HG02610 (cell line): ENCODE measurements around the gene NKAPL.

Experiments used
- ATAC-seq: cut with Tn5 transposase; IDR thresholded peaks from one replicate; pipeline ENCODE4 v1.9.1; 2021; ENCODE audit warnings: mild to moderate bottlenecking, moderate library complexity; ENCODE audit not compliant: unreplicated experiment

The NKAPL gene

DNA sequence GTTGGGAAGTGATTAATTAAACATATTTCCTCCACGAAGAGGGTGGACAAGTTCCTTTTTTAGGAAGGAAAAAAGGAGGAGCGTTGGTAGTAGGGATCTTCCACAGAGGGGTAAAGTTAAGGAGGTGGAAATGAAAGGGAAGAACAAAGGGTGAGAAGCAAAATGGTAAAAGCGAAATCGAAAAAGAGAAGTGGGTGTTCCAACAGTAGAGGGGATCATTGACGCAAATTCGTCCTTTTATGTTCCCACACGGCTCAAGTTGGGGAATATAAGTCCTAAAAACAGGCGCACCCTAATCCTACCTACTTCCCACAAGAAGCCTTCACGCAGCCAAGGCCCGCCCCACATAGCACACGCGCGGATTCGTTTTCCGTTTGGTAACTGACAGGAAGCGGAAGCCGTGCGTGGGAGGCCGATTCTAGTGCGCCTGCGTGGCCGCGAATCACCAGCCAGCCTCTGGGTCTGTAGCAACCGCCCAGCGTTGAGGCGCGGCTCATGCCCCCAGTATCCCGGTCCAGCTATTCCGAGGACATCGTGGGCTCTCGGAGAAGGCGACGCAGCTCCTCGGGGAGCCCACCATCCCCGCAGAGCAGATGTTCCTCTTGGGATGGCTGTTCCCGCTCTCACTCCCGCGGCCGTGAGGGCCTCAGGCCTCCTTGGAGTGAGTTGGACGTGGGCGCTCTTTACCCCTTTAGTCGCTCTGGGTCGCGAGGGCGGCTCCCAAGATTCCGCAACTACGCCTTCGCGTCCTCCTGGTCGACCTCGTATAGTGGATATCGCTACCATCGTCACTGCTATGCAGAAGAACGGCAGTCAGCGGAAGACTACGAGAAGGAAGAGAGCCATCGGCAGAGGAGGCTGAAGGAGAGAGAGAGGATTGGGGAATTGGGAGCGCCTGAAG lies at the start of gene NKAPL:
Gene NKAPL (plus strand): TSS at position 421 of the 901 bp plus-strand sequence. CDS start 75 bp downstream, at position 496.
- no peak for ATAC-seq

DNA sequence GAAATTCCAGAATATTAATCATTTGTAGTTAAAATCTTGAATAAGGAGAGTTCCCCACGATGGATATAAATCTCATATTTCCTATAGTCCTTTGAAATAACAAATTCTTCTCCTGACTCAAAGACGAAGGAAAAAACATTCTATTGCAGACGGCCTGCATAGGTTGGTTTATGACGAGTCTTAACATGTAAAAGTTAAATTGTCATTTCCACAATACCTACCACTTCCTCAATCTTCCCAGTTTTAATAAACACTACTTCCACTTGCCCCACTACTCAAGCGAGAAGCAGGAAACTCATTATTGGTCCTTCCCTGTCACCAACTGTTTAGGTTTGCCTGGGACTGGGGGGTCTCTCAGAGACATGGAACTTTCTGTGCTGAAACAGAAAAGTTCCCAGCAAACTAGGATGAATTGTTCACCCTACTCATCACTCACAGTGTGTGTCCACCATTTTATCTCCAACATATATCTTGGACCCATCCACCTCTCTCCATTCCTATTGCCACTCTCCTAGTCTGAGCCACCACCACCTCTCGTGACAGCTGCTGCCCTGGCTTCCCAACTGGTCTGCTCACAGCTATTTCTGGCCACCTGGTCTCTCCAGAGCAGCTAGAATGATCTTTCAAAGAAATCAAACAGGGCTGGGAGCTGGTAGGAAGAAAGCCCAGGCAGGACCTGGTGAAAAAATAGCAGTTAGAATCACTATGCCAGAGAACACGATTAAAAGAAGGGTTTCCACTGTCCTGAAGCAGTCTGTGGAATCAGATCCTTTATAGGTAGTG lies 49.2 kb upstream of the NKAPL start:
- no peak for ATAC-seq

DNA sequence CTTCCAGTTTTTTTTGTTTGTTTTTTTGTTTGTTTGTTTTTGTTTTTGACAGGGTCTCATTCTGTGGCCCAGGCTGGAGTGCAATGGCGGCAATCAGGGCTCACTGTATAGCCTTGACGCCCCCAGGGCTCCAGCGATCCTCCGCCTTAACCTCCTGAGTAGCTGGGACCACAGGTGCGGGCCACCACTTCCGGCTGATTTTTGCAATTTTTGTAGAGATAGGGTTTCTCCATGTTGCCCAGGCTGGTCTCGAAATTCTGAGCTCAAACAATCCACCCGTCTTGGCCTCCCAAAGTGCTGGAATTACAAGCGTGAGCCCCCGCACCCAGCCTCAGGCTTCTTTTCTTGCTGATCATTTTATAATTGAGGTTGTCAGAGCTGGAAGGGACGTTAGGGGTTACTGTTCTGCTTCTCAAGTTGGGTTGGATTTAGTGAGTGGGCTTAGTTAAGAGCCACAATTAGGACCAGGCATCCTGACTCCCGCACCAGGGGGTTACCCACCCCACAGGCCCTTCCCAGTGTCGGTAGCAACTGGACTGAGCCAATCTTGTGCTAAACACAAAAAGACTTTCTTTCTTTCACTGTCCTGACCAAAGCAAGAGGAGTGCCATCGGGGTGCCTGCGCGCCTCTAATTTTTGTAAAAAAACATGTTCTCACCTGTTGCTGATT lies 47.1 kb upstream of the NKAPL start:
- peak; percentile 30 for ATAC-seq

DNA sequence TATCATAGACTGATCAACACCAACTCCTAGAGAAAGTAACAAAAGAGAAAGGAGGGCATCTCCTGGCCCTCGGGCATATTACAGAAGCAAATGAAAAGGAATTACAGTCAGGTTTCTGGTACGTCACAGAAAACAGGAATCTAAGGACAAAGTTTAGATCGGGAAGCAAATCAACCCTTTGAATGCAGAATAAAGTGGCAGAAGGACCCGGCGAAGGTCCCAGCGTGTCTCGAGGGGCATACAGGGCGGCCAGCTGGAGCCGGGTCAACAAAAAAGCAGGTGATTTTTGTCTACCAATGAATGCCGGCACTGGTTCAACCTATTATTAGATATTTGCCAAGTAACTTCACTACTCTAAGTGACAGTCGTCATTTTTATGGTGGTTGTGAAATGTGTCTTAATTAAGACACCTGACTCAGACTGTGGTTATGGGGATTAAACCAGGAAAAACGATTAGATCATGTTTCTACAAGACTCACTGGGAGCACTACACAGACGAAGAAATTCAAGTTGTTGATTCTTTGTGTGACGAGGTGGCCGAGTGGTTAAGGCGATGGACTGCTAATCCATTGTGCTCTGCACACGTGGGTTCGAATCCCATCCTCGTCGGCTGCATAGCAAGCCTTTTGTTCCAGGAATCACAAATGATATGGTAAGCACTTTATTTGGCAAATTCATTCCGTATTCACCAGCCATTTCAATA lies 46.4 kb upstream of the NKAPL start:
- peak; percentile 64 for ATAC-seq

DNA sequence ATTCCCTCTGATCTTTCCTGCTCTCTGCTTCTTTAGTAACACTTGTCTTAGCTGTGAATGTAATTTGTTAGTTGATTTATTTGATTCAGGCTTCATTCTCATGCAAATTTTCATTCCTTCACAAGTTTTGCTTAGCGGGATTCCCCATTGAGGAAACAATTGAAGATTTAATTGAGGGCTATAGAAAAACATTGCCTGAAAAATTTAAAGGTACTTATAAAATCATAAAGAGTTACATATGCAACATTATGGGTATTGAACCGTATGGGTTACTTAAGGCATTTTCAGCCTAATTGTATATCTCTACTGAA lies 45.9 kb upstream of the NKAPL start:
- ATAC-seq: no peak

DNA sequence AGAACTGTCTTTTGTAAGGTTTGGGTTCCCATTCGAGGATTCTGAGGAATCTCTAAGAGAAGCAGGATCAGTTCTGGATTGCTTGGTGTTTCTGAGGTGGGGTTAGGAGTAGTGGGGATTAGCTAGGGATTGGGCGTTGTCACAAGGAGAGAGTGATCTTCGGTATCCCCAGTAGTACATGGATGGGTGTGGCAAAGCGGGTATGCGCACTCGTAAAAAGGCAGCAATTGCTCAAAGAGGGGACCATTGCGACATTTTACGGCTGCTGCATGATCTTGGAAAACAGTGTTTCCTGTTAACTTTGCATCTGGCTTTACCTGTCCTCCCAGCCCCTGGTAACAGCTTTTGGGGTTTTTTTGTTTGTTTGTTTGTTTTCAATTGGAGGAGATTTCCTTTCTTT lies 43.7 kb upstream of the NKAPL start:
- ATAC-seq: no peak

DNA sequence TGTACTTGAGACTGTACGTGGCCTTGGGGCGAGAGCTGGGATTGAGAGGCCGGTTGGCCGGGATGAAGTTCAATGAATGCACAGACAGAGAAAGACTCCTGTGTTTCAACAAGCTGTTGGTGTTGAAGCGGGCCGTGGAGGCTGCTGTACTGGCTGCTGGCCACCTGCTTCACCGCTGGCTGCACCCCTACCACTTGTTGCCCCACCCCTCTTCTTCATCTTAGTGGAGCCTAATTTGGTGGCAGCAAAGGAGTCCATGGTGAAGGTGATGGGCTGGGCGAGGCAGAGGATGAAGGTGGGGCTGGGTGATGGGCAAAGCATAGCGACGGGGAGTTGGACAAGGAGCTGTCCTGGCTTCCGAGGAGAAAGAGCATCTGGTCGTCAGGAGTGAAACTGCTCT lies 41.2 kb upstream of the NKAPL start:
- ATAC-seq: no peak

DNA sequence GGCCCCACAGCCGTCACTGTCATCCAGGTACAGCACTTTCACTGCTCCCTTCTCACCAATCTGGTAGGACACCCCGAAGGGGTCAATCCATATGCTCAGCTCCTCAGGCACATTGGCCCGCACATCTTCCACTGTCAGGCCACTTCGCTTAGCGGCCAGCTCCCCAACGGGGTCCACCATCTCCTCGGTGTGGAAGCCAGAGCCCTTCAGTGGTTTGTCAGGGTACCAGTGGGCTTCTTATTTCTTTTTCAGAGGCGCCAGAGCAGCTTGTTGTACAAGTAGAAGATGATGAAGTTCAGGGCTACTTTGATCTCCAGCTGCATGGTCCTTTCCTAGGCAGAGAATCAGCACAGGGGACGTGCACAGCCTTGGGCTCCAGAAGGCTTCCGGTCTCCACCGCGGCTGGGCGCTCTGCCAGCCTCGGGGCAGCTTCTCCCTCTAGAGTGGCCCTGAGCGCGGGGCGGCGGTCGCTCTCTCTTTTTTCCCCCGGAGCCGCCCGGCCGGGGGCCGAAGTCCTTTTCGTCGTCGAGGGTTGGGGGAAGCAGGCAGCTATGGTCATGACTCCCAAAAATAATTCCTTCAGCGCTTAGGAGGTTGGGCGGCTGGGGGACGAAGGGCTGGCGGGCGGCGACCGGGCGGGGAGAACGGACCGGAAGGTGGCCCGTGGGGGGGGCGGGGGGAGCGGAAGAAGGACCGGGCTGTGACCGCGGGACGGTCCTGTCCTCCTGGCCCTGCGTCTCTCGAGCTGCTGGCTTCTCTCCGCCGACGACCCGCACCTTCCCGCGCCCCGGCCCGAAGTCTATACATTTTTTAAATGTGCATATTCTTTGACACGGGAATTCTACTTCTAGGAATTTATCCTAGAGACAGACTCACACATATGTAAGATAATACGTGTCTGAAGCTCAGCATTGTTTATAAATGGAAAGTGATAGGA lies 40.5 kb upstream of the NKAPL start:
- ATAC-seq: peak; percentile 62

DNA sequence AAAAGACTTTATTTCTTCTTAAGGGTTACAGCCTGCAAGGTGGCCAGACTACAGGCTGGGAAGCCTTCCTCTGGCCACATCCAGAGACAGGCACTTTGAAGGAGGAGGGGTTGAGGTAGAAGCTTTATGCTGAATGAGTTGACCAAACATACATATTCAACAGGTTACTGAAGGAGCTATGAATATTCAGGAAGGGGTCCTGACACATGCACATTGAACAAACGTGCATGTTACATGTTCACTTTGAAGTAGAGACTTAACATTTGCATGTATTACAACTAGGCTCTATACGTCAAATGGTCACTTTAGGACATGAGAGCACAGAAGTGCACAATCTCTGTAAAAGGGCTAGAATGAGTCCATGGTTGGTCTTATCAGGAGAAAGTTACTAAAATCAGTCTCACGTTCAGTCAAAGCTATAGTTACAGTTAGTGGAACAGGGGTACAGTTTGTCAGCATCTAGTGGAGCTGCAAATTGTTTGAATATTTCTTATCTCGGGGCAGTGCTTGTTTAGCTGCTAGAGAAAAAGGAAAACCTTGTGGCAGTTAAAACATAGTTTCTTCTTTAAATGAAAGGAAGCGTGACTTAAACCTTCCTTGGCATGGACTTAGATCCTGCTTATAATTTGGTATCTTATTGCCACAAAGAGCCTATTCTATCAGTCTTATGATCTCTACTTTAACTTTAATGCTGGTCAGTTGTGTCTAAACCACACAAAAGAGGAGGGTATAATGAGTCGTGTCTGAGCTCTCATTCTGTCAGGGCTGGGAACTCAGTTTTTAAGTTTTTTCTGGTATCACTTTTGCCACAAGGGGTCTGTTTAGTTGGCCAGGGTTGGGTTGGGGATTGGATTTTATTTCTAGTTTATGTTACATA lies 38.6 kb upstream of the NKAPL start:
- no peak for ATAC-seq

DNA sequence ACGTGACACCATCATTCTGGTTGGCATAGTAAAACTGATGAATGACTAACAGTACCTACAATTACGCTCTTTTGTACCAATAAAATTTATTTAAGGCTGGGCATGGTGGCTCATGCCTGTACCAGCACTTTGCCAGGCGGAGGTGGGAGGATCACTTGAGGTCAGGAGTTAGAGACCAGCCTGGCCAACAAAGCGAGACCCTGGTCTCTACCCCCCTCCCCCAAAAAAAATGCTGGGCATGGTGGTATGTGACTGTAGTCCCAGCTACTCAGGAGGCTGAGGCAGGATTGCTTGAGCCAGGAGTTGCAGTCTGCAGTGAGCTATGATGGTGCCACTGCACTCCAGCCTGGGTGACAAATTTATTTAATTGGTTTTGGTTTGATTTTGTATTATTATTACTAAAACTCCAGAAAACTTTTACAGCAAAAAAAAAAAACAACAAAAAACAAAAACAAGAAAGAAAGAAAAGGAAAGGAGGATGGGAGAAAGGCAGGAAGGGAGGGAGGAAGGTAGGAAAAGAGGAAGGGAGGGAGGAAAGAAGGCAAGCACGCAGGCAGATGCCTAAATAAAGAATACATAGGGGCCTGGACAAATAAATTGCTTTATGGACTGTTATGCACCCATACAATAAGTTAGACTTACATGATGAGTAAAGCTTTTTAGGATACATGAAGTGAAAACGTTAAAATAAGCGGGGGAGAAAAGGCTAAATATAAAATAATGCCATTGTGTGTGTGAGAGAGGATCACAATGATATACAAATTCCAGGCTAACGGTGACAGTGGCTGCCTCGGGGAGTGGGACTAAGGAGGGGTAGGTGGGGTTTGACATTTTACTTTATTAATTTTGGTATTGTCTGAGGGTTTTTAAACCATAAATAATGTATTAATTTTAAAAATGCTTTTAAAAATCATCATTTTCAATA lies 34.7 kb upstream of the NKAPL start:
- no peak for ATAC-seq

DNA sequence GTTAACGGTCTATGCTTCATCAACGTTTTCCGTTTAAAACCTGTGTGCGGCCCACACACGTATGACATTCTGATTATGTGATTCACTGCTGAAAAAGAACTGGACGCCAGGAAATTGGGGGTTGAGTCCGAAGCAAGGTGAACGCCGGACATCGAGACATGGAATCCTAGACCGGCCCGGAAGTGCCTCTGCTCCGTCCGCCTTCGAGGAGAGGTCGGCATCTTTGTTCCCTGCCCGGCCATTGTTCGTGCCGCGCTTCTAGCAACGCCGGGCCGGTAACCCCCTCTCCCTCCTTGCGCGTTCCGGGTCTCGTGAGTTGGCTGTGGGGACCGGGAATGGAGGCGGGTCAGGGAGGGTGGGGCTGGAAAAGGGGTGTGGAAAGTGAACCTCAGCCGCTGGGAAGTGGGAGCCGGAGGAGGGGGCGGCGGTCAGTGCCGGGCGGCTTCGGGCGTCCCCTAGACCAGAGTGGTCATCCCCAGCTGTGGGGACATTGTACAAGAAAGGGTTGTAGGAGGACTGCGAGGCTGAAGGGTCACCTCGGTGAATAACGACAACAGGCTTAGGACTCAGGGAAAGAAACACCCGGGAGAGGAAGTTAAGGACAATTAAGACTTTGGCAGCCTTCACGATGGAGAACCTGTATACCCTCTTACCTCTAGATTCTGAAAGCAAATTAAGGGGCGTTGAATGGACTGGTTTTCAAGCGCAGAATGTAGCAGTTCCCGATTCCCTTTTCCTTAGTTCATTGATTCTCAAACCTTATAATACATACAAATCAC lies 33.9 kb upstream of the NKAPL start, which contains the start of gene ZSCAN9:
Gene ZSCAN9 (plus strand): TSS at position 220 of the 779 bp plus-strand sequence. CDS start 1,810 bp downstream, outside the sequence.
- peak; percentile 85 for ATAC-seq

DNA sequence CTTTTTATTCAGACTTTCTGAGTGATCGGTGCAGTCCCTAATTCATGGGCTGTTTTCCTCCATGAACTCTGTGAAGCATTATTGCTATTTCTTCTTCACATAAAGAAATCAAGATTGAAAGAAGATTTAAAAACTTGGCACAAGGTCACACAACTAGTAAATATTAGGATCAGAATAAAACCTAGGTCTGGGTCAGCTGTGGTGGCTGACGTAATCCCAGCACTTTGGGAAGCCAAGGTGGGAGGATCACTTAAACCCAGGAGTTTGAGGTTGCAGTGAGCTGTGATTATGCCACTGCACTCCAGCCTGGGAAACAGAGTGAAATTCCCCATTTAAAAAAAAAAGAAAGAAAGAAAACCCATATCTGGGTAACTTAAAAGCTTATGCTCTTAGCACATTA lies 32.6 kb upstream of the NKAPL start:
- ATAC-seq: no peak

DNA sequence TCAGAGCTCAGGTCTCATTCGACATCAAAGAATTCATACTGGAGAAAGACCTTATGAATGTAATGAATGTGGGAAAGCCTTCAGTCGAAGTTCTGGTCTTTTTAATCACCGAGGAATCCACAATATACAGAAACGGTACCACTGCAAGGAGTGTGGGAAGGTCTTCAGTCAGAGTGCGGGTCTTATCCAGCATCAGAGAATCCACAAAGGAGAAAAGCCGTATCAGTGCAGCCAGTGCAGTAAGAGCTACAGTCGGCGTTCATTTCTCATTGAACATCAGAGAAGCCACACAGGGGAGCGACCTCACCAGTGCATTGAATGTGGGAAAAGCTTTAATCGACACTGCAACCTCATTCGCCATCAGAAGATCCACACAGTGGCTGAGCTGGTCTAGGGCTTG lies 26.3 kb upstream of the NKAPL start:
- ATAC-seq: no peak

DNA sequence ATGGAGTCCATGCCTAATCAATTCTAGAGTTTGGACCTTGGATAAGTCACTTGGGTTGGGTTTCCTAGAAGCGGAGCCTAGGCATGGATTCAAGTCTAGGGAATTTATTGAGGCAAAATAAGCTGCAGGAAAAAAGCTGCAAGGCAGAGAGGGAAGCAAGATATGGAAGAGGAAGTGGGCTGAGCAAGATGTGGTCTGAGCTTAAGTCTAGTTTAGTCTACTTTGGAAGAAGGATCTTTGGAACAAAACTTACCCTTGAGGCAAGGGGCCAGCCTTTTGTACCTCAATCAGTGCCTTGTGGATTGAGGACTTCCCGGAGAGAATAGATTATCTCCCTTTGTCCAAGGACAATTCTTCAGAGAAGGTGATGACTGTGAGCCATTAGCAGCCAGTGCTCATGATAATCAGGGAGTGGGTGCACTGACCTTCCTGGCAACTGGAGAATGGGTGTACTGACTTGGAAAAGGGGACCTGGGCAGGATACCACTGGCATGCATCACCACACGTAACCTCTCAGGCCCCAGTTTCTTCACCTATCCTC lies 23.1 kb upstream of the NKAPL start:
- ATAC-seq: no peak

DNA sequence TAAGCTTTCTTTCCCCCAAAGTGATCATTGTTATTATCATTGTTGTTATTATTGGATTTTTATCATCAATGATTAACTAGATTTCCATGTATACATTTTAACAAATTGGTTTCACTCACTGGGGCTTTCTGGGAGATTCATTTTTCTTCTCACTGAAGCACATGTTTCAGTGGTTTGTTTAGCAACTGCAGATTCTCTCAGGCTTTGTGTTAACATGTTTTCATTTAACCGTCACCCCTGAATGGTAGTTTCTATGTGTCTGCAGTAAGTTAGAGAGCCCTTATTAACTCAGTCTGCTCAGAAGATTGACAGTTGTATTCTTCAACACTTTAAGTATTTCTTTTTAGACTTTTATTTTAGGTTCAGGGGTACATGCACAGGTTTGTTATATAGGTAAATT lies 19.5 kb upstream of the NKAPL start:
- ATAC-seq: no peak

DNA sequence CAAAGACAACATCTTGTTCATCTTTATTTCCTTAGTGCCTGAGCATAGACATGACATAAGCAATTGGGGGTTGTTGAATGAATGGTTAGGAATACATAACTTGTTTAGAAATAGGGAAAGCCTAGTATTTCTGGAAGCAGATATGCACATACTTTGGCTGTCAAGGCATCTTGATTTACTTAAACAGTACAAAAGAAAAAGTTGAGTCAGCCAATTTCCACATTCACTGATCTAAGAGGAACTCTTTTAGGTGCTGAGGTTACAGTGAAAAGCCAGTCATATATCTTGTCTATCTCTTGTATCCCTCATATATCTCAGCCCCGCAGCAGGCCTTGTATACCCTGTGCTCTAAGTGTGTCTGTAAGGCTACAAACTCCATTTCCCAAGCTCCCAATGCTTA lies 18.6 kb upstream of the NKAPL start:
- no peak for ATAC-seq

DNA sequence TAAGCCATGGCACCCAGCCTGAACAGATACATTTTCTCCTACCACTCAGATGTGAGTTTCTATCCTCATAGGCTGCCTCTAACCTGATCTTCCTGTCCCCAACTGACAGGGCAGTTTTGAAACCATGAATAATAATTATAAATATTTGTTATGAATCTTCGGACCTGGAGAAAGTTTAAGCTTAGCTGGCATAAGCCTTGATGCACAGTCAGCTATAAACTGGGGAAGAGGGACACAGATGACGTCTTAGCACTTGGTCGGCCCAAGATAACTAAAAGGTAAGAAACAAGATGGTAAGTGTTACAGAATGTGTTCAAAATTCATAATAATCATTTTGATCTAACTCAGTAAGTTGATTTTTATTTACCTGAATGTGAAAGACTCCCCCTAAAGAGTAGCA lies 15.2 kb upstream of the NKAPL start:
- ATAC-seq: no peak
